AG09319 (cell line): ENCODE data around the gene MRPL36.
"Not testable (repeated sequence)": the region's sequence is repeated elsewhere in the genome, so short reads cannot be mapped to it uniquely, and the experiment has no call there.

ENCODE experiments used
- DNase-seq: peaks from one replicate; pipeline ENCODE4 v3.0.0-alpha.2; 2010; ENCODE audit warnings: low read depth; ENCODE audit errors: extremely low read depth
- CTCF ChIP-seq: IDR thresholded peaks from 2 replicates; pipeline ENCODE4 v1.5.1; 2011; ENCODE audit warnings: low read depth, mild to moderate bottlenecking, inconsistent platforms, low read length, moderate library complexity

The MRPL36 gene

GRCh38 chr5:1804001-1804690 is 4.5 kb upstream of the MRPL36 start:
- DNase-seq = no peak
- no peak for TF ChIP-seq CTCF

GRCh38 chr5:1803192-1803591 is 3.6 kb upstream of the MRPL36 start:
- TF ChIP-seq CTCF = no peak
- DNase-seq = no peak

GRCh38 chr5:1801967-1802295 is 2.3 kb upstream of the MRPL36 start:
- TF ChIP-seq CTCF = no peak
- no peak for DNase-seq

- no peak for DNase-seq
These were observed 1.8 kb upstream of the MRPL36 start, which contains the start of gene NDUFS6 for GRCh38 chr5:1801222-1801966. NDUFS6 (plus strand) TSS chr5:1801407; CDS start chr5:1801418, 11 bp downstream.

GRCh38 chr5:1800472-1801221 is 1.0 kb upstream of the MRPL36 start:
- TF ChIP-seq CTCF = no peak
- no peak for DNase-seq

More at GRCh38 chr5:1801222-1801966, 1.8 kb upstream of the MRPL36 start, which contains the start of gene NDUFS6:
- no peak for TF ChIP-seq CTCF

- no peak for TF ChIP-seq CTCF
- DNase-seq = no peak
These were observed 481 bp downstream of the MRPL36 start for GRCh38 chr5:1799110-1799601.

GRCh38 chr5:1798589-1798988 is 1.0 kb downstream of the MRPL36 start:
- not testable (repeated sequence) for DNase-seq
